PC-9 (cell line): ENCODE data around the gene GDF7.

Experiments
- CTCF ChIP-seq: fragments of 200-600 bp; sonication (generic); conservative IDR thresholded peaks from 2 replicates; pipeline ENCODE4 v1.6.1; 2017; ENCODE audit warnings: mixed run types, antibody characterized with exemption, mild to moderate bottlenecking, moderate library complexity
- EZH2 ChIP-seq: fragments of 200-600 bp; sonication (generic); IDR thresholded peaks from 2 replicates; pipeline ENCODE4 v1.8.0; 2017; ENCODE audit warnings: antibody characterized with exemption, low read depth

- no peak for TF ChIP-seq CTCF
- no peak for TF ChIP-seq EZH2
Observed at GRCh38 chr2:20622296-20622686, 44.7 kb upstream of the GDF7 start.
